SK-MEL-5 (cell line): ENCODE results near the gene PLP1. TPM values are rescaled to one million over a fixed set of nuclear protein-coding genes. Genes with fewer than 3 reads are reported as not detected.

Experiments used
- DNase-seq: peaks from one replicate; pipeline ENCODE4 v3.0.0-alpha.2; 2016; ENCODE audit warnings: low read depth, low spot score
- in situ Hi-C: cut with HindIII; loops from 2 replicates; pipeline ENCODE4 v1.10.0; 2016; ENCODE audit warnings: low sequenced_read_pairs, high pct_unique_total_duplicates, low pct_unique_long_range_greater_than_20kb
- total RNA-seq: library from RNA; depleted of rRNA; stranded (reverse); fragments of >200 nt; shearing (Covaris generic); gene quantifications from 2 replicates; pipeline ENCODE4 v1.2.3, GENCODE V29; 2014

Gene PLP1
- total RNA-seq, 1 experiment from 2014 or later, result 547 TPM

DNA sequence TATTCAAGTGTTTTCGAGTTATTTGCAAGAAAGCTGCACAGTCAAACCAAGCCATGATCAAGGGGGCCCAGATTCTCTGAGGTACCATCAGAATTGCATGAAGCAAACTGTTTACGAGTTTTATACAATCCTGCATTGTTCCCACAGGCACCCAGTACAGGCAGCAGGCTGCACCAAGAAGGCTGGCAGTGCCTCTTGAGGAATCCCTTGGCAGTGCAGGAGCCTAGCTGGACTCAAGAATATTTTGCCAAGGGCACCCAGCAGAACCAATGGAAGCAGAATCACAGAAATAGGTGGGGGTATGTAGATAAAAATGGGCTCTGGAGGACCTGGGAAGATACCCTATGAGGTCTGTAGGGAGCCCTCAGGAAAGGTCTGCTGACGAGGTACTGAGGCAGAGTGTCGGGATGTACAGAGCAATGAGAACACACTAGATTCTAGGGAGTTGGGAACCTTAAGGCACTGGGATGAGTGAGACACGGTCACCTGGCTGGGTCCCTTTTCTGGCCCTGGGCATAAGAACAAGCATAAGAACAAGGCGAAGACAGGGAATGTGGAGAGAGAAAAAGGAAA is 2.5 kb upstream of the PLP1 start:
- peak; percentile 80 for DNase-seq
- in situ Hi-C loops, result no loop called here

DNA sequence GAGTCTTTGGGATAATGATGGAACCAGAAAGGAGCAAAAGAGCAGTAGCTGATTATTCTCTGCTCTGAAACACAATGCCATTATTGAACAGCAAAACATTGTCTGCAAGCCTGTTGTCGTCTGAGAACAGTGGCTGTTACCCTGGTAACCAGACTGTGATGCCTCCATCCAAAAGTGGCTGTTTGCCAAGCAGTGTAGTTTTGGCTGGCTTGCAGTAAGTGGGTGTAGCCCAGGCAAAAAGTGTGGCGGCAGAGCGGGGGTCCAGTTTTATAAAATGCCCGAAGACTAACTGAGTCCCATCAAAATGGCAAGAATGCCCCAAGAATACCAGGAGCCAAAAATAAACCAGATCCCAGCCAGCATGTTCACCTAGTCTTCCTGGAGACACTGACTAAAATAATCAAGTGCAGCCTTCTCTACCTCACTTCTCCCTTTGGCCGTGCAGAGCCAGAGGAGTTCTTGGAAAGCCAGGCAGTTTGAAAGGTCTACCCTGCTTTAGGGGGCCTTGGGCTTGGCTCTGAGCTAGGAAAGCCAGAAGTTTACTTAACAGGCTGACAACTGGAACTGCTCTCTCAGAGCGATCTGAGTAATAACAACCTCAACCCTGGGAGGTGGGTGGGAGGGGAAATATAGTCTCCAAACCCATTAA is 2.6 kb downstream of the PLP1 start:
- no peak for DNase-seq
- in situ Hi-C loops, result no loop called here

DNA sequence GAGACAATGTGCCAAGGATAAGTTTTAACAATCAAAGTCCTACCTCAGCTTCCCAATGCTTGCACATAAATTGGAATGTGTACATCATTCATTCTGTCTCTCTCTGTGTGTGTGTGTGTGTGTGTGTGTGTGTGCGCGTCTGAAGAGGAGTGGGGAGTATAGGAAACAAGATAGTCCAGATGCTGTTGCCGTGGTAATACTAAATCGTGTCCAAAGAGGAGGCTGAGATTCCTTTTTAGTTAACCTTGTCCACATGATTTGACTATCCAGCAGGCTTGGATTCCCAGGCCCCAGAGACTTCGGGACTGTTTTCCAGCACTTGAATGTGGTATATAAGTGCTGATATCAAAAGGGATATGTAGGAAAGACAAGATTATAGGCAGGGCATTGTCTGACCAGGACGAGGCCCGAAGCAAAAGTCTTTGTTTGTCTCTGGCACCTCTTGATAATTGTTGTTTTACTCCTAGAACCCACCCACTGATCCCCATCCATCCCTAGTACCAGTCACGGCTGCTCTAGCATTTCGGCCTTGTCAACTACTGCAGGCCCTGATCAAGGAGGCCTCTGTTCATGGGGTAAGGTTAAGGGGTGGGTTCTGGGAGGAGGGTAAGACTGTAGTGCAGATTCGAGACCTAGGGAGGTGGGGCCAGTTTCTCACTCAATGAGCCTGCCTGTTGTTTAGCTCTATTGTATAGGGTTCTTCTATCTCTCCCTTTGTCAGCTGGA is 3.9 kb downstream of the PLP1 start:
- in situ Hi-C loops, result no loop called here
- DNase-seq, result peak; percentile 93

DNA sequence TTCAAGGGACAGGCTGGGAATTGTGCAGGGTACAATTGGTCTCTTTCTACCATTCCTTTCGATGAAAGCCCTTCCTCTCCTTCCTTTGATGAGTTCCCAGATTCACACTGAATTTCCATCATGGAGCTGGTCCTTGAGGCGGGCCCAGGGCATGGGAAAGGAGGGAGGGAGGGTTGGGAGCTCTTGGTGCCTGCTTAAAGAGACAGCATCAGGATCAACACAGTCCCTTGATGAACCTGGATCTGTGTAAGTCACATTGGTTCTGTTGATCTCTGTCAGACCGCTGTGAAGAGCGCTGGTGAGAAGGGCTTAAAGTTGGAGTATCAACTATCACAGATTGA is 4.4 kb downstream of the PLP1 start:
- DNase-seq, result no peak

DNA sequence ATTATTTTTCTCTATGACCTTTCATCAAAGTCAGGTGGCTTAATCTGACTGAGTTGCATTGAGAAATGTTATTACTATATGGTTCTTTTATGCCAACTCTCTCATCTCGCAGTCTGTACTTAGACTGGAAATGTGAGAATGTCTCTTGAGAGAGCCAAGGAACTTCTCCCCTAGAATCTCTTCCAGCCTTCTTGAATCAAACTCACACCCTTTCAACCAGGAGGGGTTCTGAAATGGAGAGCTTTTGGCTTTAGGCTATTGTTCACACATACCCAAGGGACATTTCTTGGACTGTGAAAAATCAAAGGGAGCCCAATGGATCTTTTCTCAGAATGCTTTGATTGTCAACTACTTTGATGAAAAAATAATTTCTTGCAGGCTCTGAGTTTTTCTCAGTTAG is 5.1 kb downstream of the PLP1 start:
- DNase-seq, result no peak
- in situ Hi-C loops, result no loop called here

More for the DNA sequence above, 4.4 kb downstream of the PLP1 start:
- in situ Hi-C loops, result no loop called here

DNA sequence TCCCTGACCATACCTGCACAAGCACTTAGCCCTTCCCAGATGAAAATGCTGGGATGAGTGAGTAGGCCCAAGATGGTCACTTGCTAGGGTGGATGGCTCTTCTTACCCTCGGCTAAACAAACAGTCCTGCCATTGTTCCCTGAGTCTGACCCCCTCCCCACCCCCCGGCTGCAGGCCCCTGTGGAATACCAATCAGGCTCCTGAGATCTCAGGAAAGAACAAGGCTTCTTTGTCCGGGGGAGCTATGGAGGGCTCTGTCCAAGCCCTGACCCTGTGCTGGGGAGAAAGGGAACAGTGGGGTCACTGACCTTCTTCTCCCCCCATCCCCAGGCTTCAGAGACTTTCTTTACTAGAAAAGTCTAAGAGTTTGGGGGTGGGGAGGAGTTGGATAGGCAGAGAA is 6.0 kb downstream of the PLP1 start:
- in situ Hi-C loops, result no loop called here
- DNase-seq, result peak; percentile 87

DNA sequence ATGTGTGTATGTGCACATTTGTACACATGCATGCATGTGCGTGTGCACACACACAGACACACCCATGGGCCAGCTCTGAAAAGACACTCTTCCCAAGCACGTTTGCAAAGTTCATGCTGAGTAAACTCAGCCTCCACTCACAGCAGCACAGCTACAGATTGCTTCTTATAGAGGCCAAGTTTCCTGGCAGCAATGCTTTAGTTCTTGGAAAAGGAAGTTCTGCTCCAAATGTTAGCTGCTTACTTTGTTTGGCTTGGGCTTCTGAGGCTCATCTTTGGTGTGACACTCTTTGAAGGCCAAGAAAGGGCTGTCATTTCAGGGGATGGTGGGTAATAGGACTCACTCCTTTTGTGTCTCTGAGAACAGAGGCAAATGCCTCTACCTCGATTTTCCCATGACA is 6.6 kb downstream of the PLP1 start:
- in situ Hi-C loops, result no loop called here
- no peak for DNase-seq

DNA sequence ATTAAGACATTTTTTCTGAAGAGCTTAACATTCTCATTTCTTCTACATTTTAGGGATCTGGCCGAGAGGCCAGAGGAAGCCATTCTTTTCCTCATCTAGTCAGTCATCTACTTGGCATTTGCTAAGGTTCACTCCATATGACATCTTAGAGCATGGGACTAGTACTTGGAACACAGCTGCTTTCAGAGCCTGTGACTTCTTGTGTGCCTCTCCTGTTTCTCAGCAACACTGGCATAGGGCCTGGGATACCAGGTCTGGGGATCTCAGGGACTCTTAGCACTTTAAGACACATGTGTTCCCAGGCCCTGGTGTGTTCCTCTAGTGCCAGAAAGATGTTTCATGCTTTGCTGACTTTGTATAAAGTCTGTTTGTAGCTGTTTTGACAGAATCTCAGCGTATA is 7.3 kb downstream of the PLP1 start:
- in situ Hi-C loops, result no loop called here
- DNase-seq, result no peak

DNA sequence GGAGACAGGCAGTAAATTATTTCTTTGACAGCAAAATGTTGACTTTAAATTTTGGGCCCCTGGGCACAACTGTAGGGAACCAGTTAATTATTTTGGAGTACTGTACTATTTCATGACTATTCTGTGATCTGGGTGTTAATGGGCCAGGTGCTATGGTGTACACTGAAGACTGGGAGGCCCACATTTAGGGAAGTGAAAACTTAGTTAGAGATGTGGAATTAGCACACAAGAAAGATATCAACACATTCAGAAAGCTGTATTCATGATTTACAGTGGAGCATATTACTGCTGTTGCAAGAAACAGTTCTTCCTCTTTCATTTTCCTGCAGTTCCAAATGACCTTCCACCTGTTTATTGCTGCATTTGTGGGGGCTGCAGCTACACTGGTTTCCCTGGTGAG is 12.4 kb downstream of the PLP1 start:
- DNase-seq, result no peak
- in situ Hi-C loops, result no loop called here

DNA sequence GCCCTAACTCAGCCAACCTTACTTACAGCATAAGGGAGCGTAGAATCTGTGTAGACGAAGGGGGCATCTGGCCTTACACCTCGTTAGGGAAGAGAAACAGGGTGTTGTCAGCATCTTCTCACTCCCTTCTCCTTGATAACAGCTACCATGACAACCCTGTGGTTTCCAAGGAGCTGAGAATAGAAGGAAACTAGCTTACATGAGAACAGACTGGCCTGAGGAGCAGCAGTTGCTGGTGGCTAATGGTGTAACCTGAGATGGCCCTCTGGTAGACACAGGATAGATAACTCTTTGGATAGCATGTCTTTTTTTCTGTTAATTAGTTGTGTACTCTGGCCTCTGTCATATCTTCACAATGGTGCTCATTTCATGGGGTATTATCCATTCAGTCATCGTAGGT is 14.6 kb downstream of the PLP1 start:
- in situ Hi-C loops, result no loop called here
- DNase-seq, result no peak

DNA sequence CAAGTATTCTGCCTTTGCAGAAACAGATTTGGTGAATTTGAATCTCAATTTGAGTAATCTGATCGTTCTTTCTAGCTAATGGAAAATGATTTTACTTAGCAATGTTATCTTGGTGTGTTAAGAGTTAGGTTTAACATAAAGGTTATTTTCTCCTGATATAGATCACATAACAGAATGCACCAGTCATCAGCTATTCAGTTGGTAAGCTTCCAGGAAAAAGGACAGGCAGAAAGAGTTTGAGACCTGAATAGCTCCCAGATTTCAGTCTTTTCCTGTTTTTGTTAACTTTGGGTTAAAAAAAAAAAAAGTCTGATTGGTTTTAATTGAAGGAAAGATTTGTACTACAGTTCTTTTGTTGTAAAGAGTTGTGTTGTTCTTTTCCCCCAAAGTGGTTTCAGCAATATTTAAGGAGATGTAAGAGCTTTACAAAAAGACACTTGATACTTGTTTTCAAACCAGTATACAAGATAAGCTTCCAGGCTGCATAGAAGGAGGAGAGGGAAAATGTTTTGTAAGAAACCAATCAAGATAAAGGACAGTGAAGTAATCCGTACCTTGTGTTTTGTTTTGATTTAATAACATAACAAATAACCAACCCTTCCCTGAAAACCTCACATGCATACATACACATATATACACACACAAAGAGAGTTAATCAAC is 15.3 kb downstream of the PLP1 start:
- DNase-seq, result no peak
- in situ Hi-C loops, result no loop called here

DNA sequence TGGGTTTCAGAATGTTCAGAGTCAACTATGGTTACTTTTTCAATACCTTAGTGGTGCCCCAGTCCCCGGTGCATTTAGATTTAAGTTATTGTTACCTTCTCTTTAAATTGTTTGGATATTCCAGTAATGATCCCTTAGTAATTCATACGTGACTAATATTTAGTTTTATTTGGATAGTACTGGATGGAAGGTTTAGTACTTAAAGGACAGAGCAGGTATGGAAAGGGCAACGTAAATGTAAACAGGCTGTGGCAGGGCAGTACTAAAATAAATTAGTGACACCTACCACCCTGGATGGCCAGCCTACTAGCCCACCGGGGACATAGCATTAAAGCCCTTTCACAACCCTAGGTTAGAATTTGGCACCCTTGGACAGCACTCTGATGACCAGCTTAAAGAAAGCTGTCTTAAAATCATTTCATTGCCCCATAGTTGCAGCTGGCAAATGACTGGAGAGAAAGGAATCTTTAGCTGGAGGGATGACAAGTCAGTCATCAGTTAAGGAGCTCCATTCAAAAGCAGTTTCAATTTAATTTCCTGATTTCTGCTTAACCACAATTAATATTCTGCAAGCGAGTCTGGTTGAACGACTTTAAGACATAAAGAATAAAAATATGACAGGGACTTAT is 16.4 kb downstream of the PLP1 start:
- peak; percentile 64 for DNase-seq
- in situ Hi-C loops, result no loop called here

DNA sequence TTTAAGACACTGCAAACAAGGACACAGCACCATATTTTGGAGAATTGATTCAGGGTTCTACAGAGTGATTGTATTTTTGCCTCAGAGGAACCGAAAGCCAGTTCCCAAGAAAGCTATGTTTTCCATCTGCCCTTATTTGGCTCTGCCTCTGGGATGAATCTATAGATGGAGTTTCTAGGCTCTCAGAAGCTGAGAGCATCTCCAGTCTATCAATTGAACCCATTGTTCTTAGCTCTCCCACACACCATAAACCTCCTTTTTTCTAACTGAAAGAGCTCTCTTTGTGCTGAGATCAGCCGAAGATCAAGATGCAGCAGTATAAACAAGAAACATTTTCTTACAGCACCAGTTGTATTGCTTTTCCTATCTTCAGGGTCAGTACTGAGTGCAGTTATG is 16.9 kb downstream of the PLP1 start:
- in situ Hi-C loops, result no loop called here
- peak; percentile 92 for DNase-seq

DNA sequence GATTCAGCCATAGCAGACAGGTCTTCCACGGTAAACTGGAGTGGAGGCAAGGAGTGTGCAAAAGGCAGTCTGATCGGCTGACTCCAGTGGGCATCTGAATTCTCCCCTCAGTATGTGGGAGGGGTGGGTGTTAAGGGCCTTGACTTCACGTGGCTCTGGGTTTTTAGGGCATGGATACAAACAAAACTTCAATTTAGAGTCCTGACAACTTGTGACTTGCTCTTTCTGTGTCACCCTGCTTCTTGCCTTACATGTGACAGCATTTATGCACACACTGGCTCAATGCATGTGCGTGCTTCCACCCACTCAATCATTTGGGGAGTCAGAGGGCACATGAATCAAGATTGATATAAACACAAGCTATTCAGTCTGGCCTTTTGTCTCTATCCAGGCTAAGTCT is 17.5 kb downstream of the PLP1 start:
- in situ Hi-C loops, result no loop called here

DNA sequence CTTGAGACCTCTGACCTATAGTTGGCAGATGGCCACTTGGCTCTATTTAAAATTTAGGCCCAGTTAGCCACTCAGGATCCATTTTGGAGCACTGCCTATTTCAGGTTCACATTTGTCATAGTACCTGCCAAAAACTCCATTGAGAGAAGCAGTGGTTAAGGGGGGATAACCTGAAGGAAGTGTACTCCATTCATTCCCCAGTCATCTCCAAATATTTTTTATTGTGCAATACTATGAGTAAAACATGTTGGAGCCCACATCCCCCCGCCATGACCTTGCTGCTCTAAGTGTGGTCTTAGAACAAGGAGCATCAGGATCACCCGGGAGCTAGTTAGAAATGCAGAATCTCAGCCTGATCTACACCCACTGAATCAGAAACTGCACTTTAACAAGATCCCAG is 21.1 kb downstream of the PLP1 start:
- no peak for DNase-seq
- in situ Hi-C loops, result no loop called here

More for the DNA sequence above, 17.5 kb downstream of the PLP1 start:
- peak; percentile 96 for DNase-seq

DNA sequence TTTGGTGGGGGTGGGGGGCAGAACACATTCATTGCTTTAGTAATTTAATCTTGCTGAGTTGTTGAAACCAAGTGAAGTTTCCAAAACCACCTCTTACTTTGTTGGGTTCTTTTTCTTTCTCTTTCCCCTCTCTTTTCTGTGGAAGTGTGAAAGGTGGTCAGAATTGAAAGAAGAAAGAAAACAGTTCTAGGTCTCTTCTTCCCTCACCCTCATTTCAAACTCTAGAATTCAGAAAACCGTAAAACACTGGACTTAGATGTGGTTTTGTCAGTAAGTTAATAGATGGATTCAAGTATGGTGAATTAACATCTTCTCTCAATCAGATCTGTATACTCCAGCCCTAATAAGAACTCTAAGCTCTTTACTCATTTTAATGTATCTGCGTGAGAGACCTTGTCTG is 23.7 kb downstream of the PLP1 start:
- in situ Hi-C loops, result no loop called here
- no peak for DNase-seq

DNA sequence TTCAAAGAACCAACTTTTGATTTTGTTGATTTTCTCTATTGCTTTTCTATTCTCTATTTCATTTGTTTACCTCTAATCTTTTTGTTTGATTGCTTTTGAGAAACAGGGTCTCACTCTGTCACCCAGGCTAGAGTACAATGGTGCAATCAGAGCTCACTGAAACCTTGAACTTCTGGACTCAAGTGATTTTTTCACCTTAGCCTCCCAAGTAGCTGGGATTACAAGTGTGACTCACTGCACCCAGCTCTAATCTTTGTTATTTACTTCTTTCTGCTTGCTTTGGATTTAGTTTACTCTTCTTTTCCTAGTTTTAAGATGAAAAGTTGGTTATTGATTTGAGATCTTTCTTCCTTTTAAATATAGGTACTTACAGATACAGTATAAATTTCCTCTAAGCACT is 29.2 kb downstream of the PLP1 start:
- DNase-seq, result no peak
- in situ Hi-C loops, result no loop called here

DNA sequence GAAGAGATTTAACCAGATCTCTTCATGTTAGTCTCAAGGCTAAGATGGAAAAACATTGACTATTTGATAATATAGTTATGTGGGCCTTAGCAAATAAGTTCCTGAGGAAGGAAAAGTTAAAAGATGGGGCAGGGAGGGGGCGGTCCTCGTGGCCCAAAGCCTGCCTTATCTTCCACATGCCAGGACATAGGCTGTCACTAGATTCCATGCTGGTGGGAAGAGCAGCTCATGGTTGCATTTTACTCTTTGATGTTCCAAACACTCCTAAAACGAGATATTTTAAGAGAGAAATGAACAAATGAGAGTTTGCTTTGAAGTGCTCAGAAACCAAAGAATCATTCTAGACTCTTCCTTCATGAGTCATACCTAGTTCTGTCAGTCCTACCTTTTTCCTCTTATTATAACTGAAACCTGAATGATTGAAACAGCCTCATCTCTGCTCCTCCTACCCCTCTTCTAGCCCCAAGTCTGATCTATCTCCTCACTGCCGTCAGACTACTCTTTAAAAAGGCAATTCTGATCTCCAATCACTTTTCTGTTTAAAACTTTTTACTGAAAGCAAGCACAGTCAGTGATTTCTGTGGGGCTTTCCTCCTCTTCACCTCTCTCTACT is 30.3 kb downstream of the PLP1 start:
- in situ Hi-C loops, result no loop called here
- no peak for DNase-seq
